HepG2 (cell line): Measurements from ENCODE around the gene KCTD6. TPM values are rescaled to one million over a fixed set of nuclear protein-coding genes. Genes with fewer than 3 reads are reported as not detected.

Source experiments
- FLYWCH1 ChIP-seq: sonication (generic); formaldehyde crosslinking; IDR thresholded peaks from 2 replicates; pipeline ENCODE4 v1.8.1; 2023; ENCODE audit warnings: mild to moderate bottlenecking, missing genetic modification reagents
- FOXK1 ChIP-seq: sonication (generic); formaldehyde crosslinking; IDR thresholded peaks from 2 replicates; pipeline ENCODE4 v1.4.0; 2020; ENCODE audit warnings: low read depth, missing genetic modification reagents, borderline replicate concordance
- FUBP1 ChIP-seq: sonication (generic); formaldehyde crosslinking; IDR thresholded peaks from 2 replicates; pipeline ENCODE4 v1.5.1; 2020; ENCODE audit warnings: missing genetic modification reagents, mild to moderate bottlenecking, borderline replicate concordance
- KDM5B ChIP-seq: sonication (generic); formaldehyde crosslinking; IDR thresholded peaks from 2 replicates; pipeline ENCODE4 v1.4.0; 2020; ENCODE audit warnings: missing genetic modification reagents, mild to moderate bottlenecking, borderline replicate concordance
- NR2F2 ChIP-seq: IDR thresholded peaks from 2 replicates; pipeline ENCODE4 v1.6.1; 2012; ENCODE audit warnings: low read depth, inconsistent platforms, borderline replicate concordance
- POLR2AphosphoS2 ChIP-seq: IDR thresholded peaks from 2 replicates; pipeline ENCODE4 v1.6.1; 2011; ENCODE audit warnings: low read depth, low read length, improper control_type of control experiment
- POLR2G ChIP-seq: fragments of 200-400 bp; formaldehyde crosslinking; IDR thresholded peaks from 2 replicates; pipeline ENCODE4 v1.6.1; 2018; ENCODE audit warnings: mild to moderate bottlenecking, low read depth, low read length, moderate library complexity
- PRPF4 ChIP-seq: fragments of 200-400 bp; formaldehyde crosslinking; IDR thresholded peaks from 2 replicates; pipeline ENCODE4 v1.6.1; 2016; ENCODE audit warnings: low read length, low read depth; ENCODE audit not compliant: poor library complexity, severe bottlenecking
- SP2 ChIP-seq: sonication (generic); formaldehyde crosslinking; IDR thresholded peaks from 2 replicates; pipeline ENCODE4 v1.5.1; 2020; ENCODE audit warnings: mild to moderate bottlenecking, missing genetic modification reagents
- TRAFD1 ChIP-seq: sonication (generic); formaldehyde crosslinking; IDR thresholded peaks from 2 replicates; pipeline ENCODE4 v1.5.1; 2020; ENCODE audit warnings: missing genetic modification reagents, mild to moderate bottlenecking, borderline replicate concordance
- ZNF263 ChIP-seq: sonication (generic); formaldehyde crosslinking; IDR thresholded peaks from 2 replicates; pipeline ENCODE4 v1.4.0; 2020; ENCODE audit warnings: missing genetic modification reagents
- ZNF501 ChIP-seq: sonication (generic); formaldehyde crosslinking; IDR thresholded peaks from 2 replicates; pipeline ENCODE4 v1.5.1; 2020; ENCODE audit warnings: mild to moderate bottlenecking, moderate library complexity, missing genetic modification reagents
- ZNF510 ChIP-seq: sonication (generic); formaldehyde crosslinking; IDR thresholded peaks from 2 replicates; pipeline ENCODE4 v1.4.0; 2020; ENCODE audit warnings: low read depth, mild to moderate bottlenecking, missing genetic modification reagents
- ZNF616 ChIP-seq: sonication (generic); formaldehyde crosslinking; IDR thresholded peaks from 2 replicates; pipeline ENCODE4 v1.5.0; 2020; ENCODE audit warnings: low read depth, mild to moderate bottlenecking, missing genetic modification reagents
- ZNF691 ChIP-seq: sonication (generic); formaldehyde crosslinking; IDR thresholded peaks from 2 replicates; pipeline ENCODE4 v1.4.0; 2020; ENCODE audit warnings: missing genetic modification reagents, low read depth, mild to moderate bottlenecking, borderline replicate concordance
- ZNF724P ChIP-seq: sonication (generic); formaldehyde crosslinking; IDR thresholded peaks from 2 replicates; pipeline ENCODE4 v1.8.0; 2022; ENCODE audit warnings: missing genetic modification reagents, borderline replicate concordance
- ZNF850 ChIP-seq: sonication (generic); formaldehyde crosslinking; conservative IDR thresholded peaks from 2 replicates; pipeline ENCODE4 v1.9.0; 2021; ENCODE audit warnings: mild to moderate bottlenecking, missing genetic modification reagents
- polyA plus RNA-seq, 8 experiments: library from polyadenylated mRNA; depleted of rRNA in 3 of 8; stranded (reverse) in 7 of 8; unstranded in 1 of 8; fragments of >200 nt; fragmentation: Illumina TruSeq in 4 of 8; extraction: Trizol in 4 of 8; gene quantifications; 2 replicates each; pipeline versions ENCODE4 v1.2.1 to v1.2.3, GENCODE V29; 2011 to 2016; ENCODE audit warnings: low read depth in 4 of 8, missing spikeins in 1 of 8, mixed read lengths in 1 of 8; ENCODE audit not compliant: insufficient read depth in 1 of 8
- total RNA-seq, 5 experiments: library from RNA; depleted of rRNA; stranded (reverse); fragments of >200 nt; fragmentation: Illumina TruSeq; extraction: Trizol; gene quantifications; 2 replicates each; pipeline ENCODE4 v1.2.3, GENCODE V29; 2016; ENCODE audit warnings: low read depth in 1 of 5
- TF ChIP-seq, protein P1 (sequence below): IDR thresholded peaks from 2 replicates; pipeline ENCODE4 v1.6.1; 2012; ENCODE audit warnings: low read depth, low read length, improper control_type of control experiment
- TF ChIP-seq, protein P2 (sequence below): sonication (generic); formaldehyde crosslinking; IDR thresholded peaks from 2 replicates; pipeline ENCODE4 v1.4.0; 2020; ENCODE audit warnings: mild to moderate bottlenecking, low read depth, missing genetic modification reagents
- TF ChIP-seq, protein P3 (sequence below): sonication (generic); formaldehyde crosslinking; IDR thresholded peaks from 2 replicates; pipeline ENCODE4 v1.4.0; 2020; ENCODE audit warnings: missing genetic modification reagents, borderline replicate concordance

KCTD6 gene
- total and polyA plus RNA-seq, 2 of the 13 experiments (the other 11 are each of a cell fraction or from before 2014, with no cell fraction given): 13.4 to 14.2 TPM

- 0 out of 2 replicates have a peak, but pooled peaks have one; percentile 5 for TF ChIP-seq ZNF510 (CRISPR knock-in tag)
- TF ChIP-seq, protein P1, sequence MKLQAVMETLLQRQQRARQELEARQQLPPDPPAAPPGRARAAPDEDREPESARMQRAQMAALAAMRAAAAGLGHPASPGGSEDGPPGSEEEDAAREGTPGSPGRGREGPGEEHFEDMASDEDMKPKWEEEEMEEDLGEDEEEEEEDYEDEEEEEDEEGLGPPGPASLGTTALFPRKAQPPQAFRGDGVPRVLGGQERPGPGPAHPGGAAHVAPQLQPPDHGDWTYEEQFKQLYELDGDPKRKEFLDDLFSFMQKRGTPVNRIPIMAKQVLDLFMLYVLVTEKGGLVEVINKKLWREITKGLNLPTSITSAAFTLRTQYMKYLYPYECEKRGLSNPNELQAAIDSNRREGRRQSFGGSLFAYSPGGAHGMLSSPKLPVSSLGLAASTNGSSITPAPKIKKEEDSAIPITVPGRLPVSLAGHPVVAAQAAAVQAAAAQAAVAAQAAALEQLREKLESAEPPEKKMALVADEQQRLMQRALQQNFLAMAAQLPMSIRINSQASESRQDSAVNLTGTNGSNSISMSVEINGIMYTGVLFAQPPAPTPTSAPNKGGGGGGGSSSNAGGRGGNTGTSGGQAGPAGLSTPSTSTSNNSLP: peak; percentile 63; the same call in 1 of the 2 replicates
- peak; percentile 96 for TF ChIP-seq ZNF263 (CRISPR knock-in tag)
- no peak for TF ChIP-seq FUBP1
- TF ChIP-seq FOXK1: 0 out of 2 replicates have a peak, but pooled peaks have one; percentile 44
- TF ChIP-seq, protein P2, sequence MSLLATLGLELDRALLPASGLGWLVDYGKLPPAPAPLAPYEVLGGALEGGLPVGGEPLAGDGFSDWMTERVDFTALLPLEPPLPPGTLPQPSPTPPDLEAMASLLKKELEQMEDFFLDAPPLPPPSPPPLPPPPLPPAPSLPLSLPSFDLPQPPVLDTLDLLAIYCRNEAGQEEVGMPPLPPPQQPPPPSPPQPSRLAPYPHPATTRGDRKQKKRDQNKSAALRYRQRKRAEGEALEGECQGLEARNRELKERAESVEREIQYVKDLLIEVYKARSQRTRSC: no peak
- no peak for TF ChIP-seq PRPF4
- no peak for TF ChIP-seq ZNF616 (CRISPR knock-in tag)
- no peak for TF ChIP-seq ZNF850 (CRISPR knock-in tag)
- TF ChIP-seq SP2: no peak
- TF ChIP-seq KDM5B: no peak
- peak; percentile 96 for TF ChIP-seq NR2F2
- no peak for TF ChIP-seq ZNF691 (CRISPR knock-in tag)
- TF ChIP-seq, protein P3, sequence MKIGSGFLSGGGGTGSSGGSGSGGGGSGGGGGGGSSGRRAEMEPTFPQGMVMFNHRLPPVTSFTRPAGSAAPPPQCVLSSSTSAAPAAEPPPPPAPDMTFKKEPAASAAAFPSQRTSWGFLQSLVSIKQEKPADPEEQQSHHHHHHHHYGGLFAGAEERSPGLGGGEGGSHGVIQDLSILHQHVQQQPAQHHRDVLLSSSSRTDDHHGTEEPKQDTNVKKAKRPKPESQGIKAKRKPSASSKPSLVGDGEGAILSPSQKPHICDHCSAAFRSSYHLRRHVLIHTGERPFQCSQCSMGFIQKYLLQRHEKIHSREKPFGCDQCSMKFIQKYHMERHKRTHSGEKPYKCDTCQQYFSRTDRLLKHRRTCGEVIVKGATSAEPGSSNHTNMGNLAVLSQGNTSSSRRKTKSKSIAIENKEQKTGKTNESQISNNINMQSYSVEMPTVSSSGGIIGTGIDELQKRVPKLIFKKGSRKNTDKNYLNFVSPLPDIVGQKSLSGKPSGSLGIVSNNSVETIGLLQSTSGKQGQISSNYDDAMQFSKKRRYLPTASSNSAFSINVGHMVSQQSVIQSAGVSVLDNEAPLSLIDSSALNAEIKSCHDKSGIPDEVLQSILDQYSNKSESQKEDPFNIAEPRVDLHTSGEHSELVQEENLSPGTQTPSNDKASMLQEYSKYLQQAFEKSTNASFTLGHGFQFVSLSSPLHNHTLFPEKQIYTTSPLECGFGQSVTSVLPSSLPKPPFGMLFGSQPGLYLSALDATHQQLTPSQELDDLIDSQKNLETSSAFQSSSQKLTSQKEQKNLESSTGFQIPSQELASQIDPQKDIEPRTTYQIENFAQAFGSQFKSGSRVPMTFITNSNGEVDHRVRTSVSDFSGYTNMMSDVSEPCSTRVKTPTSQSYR (CRISPR knock-in tag): no peak; the same call in 1 of the 2 replicates
- no peak for TF ChIP-seq ZNF724P (CRISPR knock-in tag)
- no peak for TF ChIP-seq POLR2G
- no peak for TF ChIP-seq TRAFD1 (CRISPR knock-in tag)
- no peak for TF ChIP-seq ZNF501 (CRISPR knock-in tag)
- no peak for TF ChIP-seq FLYWCH1 (CRISPR knock-in tag)
- TF ChIP-seq POLR2AphosphoS2: no peak
Measured at GRCh38 chr3:58452176-58452575, 39.7 kb upstream of the KCTD6 start (continued).
